Measurements from ENCODE around the gene STAG2. TPM values are rescaled to one million over a fixed set of nuclear protein-coding genes. Genes with fewer than 3 reads are reported as not detected.
"Not testable (repeated sequence)": the region's sequence is repeated elsewhere in the genome, so short reads cannot be mapped to it uniquely, and the experiment has no call there.

Gene STAG2
- total and polyA plus RNA-seq, 2 donors: 37.9 to 168 TPM

- DNase-seq (ENCODE audit: extremely low spot score): no peak
- 90% methylated on average over 3 of the region's 3 CpGs for whole genome bisulfite sequencing
Observed at GRCh38 chrX:124028182-124028581, 66.7 kb downstream of the STAG2 start.

DNA sequence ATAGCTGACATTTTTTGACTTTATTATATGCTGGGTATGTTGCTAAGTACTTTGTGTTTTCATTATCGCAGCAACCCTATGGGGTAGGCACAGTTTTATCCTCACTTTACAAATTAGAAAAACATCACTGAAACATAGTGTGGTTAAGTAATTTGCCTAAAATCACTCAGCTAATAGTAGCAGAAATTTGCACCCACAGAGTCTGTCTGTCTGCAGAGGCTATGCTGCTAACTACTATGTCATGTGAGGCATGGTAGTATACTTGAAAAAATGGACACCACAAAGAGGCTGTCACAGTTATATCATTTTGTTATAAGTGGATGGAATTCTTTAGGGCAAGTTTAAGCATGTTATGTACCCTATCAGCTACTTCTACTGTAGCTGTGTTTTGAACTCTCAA is 69.0 kb downstream of the STAG2 start:
- Histone ChIP-seq H3K36me3 (ENCODE audit: insufficient read depth) (no peaks in the 10 kb centered on the region), H3K27ac (ENCODE audit: low read depth) (no peak overlapping the region), H3K4me3 (ENCODE audit: low read depth, low read length) (no peak overlapping the region), H3K4me1 (ENCODE audit: insufficient read depth) (no peaks in the 10 kb centered on the region)
- WGBS: 84% methylated on average over 1 of the region's 1 CpG
- DNase-seq (ENCODE audit: extremely low spot score): no peak

More at GRCh38 chrX:124028182-124028581, 66.7 kb downstream of the STAG2 start:
- no peak overlapping the region for H3K27ac ChIP-seq (ENCODE audit: low read depth)
- no peaks in the 10 kb centered on the region for H3K4me1 ChIP-seq (ENCODE audit: insufficient read depth)
- H3K36me3 ChIP-seq (ENCODE audit: insufficient read depth): no peaks in the 10 kb centered on the region
- H3K4me3 ChIP-seq (ENCODE audit: low read depth, low read length): no peak overlapping the region

- Histone ChIP-seq H3K27ac (ENCODE audit: low read depth) (no peak overlapping the region), H3K4me3 (ENCODE audit: low read depth, low read length) (no peak overlapping the region), H3K36me3 (ENCODE audit: insufficient read depth) (no peaks in the 10 kb centered on the region), H3K4me1 (ENCODE audit: insufficient read depth) (no peaks in the 10 kb centered on the region)
- no peak for DNase-seq (ENCODE audit: extremely low spot score)
- WGBS: 100% methylated on average over 1 of the region's 1 CpG
Observed at GRCh38 chrX:124033821-124034220, 72.3 kb downstream of the STAG2 start.

DNA sequence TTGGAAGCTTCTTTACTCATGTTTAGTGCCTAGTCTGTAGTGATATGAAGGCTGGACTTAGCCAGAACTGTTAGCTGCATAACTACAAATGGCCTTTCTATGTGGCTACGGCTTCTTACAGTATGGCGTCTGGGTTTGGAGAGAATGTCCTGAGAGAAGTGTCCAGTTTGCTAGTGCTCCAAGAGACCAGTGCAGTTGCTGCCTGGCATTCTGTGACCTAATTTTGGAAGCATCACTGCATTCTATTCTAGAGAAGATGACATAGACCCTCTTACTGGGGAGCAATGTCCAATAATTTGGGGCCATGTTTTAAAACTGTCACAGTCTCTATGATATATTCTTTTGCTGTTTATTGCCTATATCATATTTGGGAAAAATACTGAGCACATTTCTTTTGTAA is 74.2 kb downstream of the STAG2 start:
- no peak for DNase-seq (ENCODE audit: extremely low spot score)
- WGBS: 88% methylated on average over 2 of the region's 2 CpGs
- Histone ChIP-seq H3K4me3 (ENCODE audit: low read depth, low read length) (no peak overlapping the region), H3K36me3 (ENCODE audit: insufficient read depth) (no peaks in the 10 kb centered on the region), H3K27ac (ENCODE audit: low read depth) (no peak overlapping the region), H3K4me1 (ENCODE audit: insufficient read depth) (no peaks in the 10 kb centered on the region)

DNA sequence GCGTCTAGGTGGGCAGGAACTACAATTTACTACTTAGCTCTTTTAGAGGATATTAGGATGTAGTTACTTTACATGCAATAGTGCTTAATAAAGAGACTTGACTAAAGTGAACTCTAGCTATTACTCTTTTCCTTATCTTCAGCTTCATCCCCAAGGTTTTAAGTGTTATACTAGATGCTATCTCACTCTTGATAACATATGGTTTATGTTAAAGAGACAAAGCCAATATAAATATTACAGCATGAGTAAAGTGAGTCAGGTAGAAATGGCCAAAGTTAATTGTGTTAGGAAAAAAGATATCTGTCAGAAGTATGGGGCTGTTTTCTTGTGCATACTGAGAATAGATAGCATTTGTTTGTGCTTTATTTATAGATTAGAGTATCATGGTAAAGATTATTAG is 80.5 kb downstream of the STAG2 start:
- 74% methylated on average over 1 of the region's 1 CpG for WGBS
- no peak for DNase-seq (ENCODE audit: extremely low spot score)
- Histone ChIP-seq H3K36me3 (ENCODE audit: insufficient read depth) (no peaks in the 10 kb centered on the region), H3K27ac (ENCODE audit: low read depth) (no peak overlapping the region), H3K4me1 (ENCODE audit: insufficient read depth) (no peaks in the 10 kb centered on the region), H3K4me3 (ENCODE audit: low read depth, low read length) (no peak overlapping the region)

GRCh38 chrX:124045109-124045508 is 83.6 kb downstream of the STAG2 start:
- no peak overlapping the region for H3K27ac ChIP-seq (ENCODE audit: low read depth)
- no peak for DNase-seq (ENCODE audit: extremely low spot score)
- no peaks in the 10 kb centered on the region for H3K4me1 ChIP-seq (ENCODE audit: insufficient read depth)
- H3K36me3 ChIP-seq (ENCODE audit: insufficient read depth): no peaks in the 10 kb centered on the region
- no peak overlapping the region for H3K4me3 ChIP-seq (ENCODE audit: low read depth, low read length)
- 93% methylated on average over 4 of the region's 4 CpGs for WGBS

- not testable (repeated sequence) for H3K4me1 ChIP-seq (ENCODE audit: insufficient read depth); H3K4me3 ChIP-seq (ENCODE audit: low read depth, low read length); DNase-seq (ENCODE audit: extremely low spot score); H3K27ac ChIP-seq (ENCODE audit: low read depth); H3K36me3 ChIP-seq (ENCODE audit: insufficient read depth)
- WGBS: 72% methylated on average over 6 of the region's 6 CpGs
Observed at GRCh38 chrX:124084417-124084816, 122.9 kb downstream of the STAG2 start.

DNA sequence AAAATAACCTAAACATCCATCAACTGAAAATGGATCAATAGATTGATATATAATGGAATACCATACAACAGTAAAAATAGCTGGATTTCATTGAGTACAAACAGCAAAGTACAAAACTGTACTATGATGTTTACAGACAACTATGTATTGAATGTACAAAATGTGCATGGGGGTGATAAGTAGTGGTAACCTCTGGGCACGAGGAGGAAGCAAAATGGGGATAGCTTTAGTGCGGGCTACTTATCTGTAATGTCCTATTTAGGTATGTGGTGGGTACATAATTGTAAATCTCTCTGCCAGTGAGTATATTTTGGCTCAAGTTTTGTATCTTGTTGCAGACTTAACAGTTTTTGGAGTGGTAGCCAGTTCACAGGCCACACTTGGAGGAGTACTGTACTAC is 123.6 kb downstream of the STAG2 start:
- no peaks in the 10 kb centered on the region for H3K36me3 ChIP-seq (ENCODE audit: insufficient read depth)
- no peak for DNase-seq (ENCODE audit: extremely low spot score)
- 71% methylated on average over 2 of the region's 2 CpGs for WGBS

DNA sequence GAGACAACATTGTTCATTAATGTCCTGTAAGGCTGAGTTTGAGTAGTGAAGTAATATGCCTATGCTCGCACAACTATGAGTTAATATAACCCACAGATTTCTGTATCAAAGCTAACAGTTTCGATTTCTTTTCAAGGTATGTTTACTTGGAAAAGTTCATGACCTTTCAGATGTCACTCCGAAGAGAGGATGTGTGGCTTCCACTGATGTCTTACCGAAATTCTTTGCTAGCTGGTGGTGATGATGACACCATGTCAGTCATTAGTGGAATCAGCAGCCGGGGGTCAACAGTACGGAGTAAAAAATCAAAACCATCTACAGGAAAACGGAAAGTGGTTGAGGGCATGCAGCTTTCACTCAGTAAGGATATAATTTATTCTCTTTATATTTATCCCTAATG is 124.9 kb downstream of the STAG2 start:
- WGBS: 73% methylated on average over 7 of the region's 7 CpGs
- no peak for DNase-seq (ENCODE audit: extremely low spot score)
- Histone ChIP-seq H3K27ac (ENCODE audit: low read depth) (no peak overlapping the region), H3K4me1 (ENCODE audit: insufficient read depth) (no peaks in the 10 kb centered on the region), H3K36me3 (ENCODE audit: insufficient read depth) (no peaks in the 10 kb centered on the region), H3K4me3 (ENCODE audit: low read depth, low read length) (no peak overlapping the region)

More for the DNA sequence above, 123.6 kb downstream of the STAG2 start:
- Histone ChIP-seq H3K4me1 (ENCODE audit: insufficient read depth) (no peaks in the 10 kb centered on the region), H3K4me3 (ENCODE audit: low read depth, low read length) (no peak overlapping the region), H3K27ac (ENCODE audit: low read depth) (no peak overlapping the region)

- Histone ChIP-seq H3K4me3 (ENCODE audit: low read depth, low read length) (no peak overlapping the region), H3K27ac (ENCODE audit: low read depth) (no peak overlapping the region), H3K4me1 (ENCODE audit: insufficient read depth) (no peaks in the 10 kb centered on the region), H3K36me3 (ENCODE audit: insufficient read depth) (no peaks in the 10 kb centered on the region)
- 80% methylated on average over 6 of the region's 6 CpGs for WGBS
- no peak for DNase-seq (ENCODE audit: extremely low spot score)
Observed at GRCh38 chrX:124087000-124087746, 125.7 kb downstream of the STAG2 start.

GRCh38 chrX:124093222-124093621 is 131.7 kb downstream of the STAG2 start:
- Histone ChIP-seq H3K4me3 (ENCODE audit: low read depth, low read length) (no peak overlapping the region), H3K27ac (ENCODE audit: low read depth) (no peak overlapping the region), H3K36me3 (ENCODE audit: insufficient read depth) (no peaks in the 10 kb centered on the region), H3K4me1 (ENCODE audit: insufficient read depth) (no peaks in the 10 kb centered on the region)
- WGBS: 97% methylated on average over 4 of the region's 4 CpGs
- no peak for DNase-seq (ENCODE audit: extremely low spot score)

DNA sequence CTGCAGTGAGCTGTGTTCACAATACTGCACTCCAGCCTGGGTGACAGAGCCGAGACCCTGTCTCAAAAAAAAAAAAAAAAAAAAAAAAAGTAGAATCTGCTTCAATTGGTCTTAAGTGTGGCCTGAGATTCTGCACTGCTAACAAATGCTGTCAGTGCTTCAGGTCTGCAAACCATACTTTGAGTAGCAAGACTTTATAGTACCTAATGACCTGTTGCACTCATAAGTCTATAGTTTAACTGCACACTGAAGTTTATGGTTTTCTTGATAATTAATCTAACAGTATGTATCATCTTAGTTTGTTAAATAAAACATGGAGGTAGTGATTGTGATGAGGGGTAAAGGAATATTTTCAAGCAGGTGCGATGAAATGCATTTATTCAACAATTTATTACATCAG is 135.6 kb downstream of the STAG2 start:
- no peak overlapping the region for H3K27ac ChIP-seq (ENCODE audit: low read depth)
- H3K4me1 ChIP-seq (ENCODE audit: insufficient read depth): no peaks in the 10 kb centered on the region
- H3K36me3 ChIP-seq (ENCODE audit: insufficient read depth): no peaks in the 10 kb centered on the region
- DNase-seq (ENCODE audit: extremely low spot score): no peak
- WGBS: 97% methylated on average over 2 of the region's 2 CpGs
- H3K4me3 ChIP-seq (ENCODE audit: low read depth, low read length): no peak overlapping the region

GRCh38 chrX:124098089-124098488 is 136.6 kb downstream of the STAG2 start:
- no peaks in the 10 kb centered on the region for H3K36me3 ChIP-seq (ENCODE audit: insufficient read depth)
- no peak overlapping the region for H3K27ac ChIP-seq (ENCODE audit: low read depth)
- H3K4me1 ChIP-seq (ENCODE audit: insufficient read depth): no peaks in the 10 kb centered on the region
- H3K4me3 ChIP-seq (ENCODE audit: low read depth, low read length): no peak overlapping the region
- DNase-seq (ENCODE audit: extremely low spot score): no peak

- 94% methylated on average over 5 of the region's 5 CpGs for WGBS
- no peak for DNase-seq (ENCODE audit: extremely low spot score)
- H3K27ac ChIP-seq (ENCODE audit: low read depth): no peak overlapping the region
- H3K4me1 ChIP-seq (ENCODE audit: insufficient read depth): no peaks in the 10 kb centered on the region
- no peak overlapping the region for H3K4me3 ChIP-seq (ENCODE audit: low read depth, low read length)
- H3K36me3 ChIP-seq (ENCODE audit: insufficient read depth): no peaks in the 10 kb centered on the region
Observed at GRCh38 chrX:124103966-124104365, 142.5 kb downstream of the STAG2 start.

DNA sequence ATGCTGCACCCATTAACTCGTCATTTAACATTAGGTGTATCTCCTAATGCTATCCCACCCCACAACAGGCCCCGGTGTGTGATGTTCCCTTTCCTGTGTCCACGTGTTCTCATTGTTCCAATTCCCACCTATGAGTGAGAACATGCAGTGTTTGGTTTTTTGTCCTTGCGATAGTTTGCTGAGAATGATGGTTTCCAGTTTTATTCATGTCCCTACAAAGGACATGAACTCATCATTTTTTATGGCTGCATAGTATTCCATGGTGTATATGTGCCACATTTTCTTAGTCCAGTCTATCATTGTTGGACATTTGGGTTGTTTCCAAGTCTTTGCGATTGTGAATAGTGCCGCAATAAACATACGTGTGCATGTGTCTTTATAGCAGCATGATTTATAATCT is 143.0 kb downstream of the STAG2 start:
- not testable (repeated sequence) for H3K27ac ChIP-seq (ENCODE audit: low read depth); H3K36me3 ChIP-seq (ENCODE audit: insufficient read depth); DNase-seq (ENCODE audit: extremely low spot score); H3K4me3 ChIP-seq (ENCODE audit: low read depth, low read length); H3K4me1 ChIP-seq (ENCODE audit: insufficient read depth)
- WGBS: 96% methylated on average over 7 of the region's 7 CpGs
